HG03521 (cell line): ENCODE results near the gene HBA2.
"Not testable (repeated sequence)": the region's sequence is repeated elsewhere in the genome, so short reads cannot be mapped to it uniquely, and the experiment has no call there.

Source experiments
- ATAC-seq: cut with Tn5 transposase; IDR thresholded peaks from one replicate; pipeline ENCODE4 v1.9.1; 2021; ENCODE audit warnings: mild to moderate bottlenecking, moderate library complexity; ENCODE audit not compliant: unreplicated experiment

Gene HBA2

GRCh38 chr16:172374-172941 is at the start of gene HBA2:
Gene HBA2, plus strand, starts transcription at chr16:172876. Its CDS starts 37 bp downstream, at chr16:172913.
- not testable (repeated sequence) for ATAC-seq

GRCh38 chr16:123558-124350 is 48.9 kb upstream of the HBA2 start:
- ATAC-seq: not testable (repeated sequence)

- no peak for ATAC-seq
Observed at GRCh38 chr16:125011-125410, 47.7 kb upstream of the HBA2 start.

- ATAC-seq: no peak
Observed at GRCh38 chr16:129075-129474, 43.6 kb upstream of the HBA2 start.

- no peak for ATAC-seq
Observed at GRCh38 chr16:130533-131173, 42.0 kb upstream of the HBA2 start.

GRCh38 chr16:132120-132519 is 40.6 kb upstream of the HBA2 start:
- no peak for ATAC-seq

GRCh38 chr16:133716-134115 is 39.0 kb upstream of the HBA2 start:
- ATAC-seq: no peak

- ATAC-seq: no peak
Observed at GRCh38 chr16:138049-138417, 34.6 kb upstream of the HBA2 start.

GRCh38 chr16:140175-140857 is 32.4 kb upstream of the HBA2 start:
- ATAC-seq: no peak

GRCh38 chr16:142405-142967 is 30.2 kb upstream of the HBA2 start:
- no peak for ATAC-seq

GRCh38 chr16:143047-143446 is 29.6 kb upstream of the HBA2 start:
- ATAC-seq: no peak

GRCh38 chr16:143456-143855 is 29.2 kb upstream of the HBA2 start:
- no peak for ATAC-seq

GRCh38 chr16:144797-145252 is 27.9 kb upstream of the HBA2 start:
- ATAC-seq: no peak

- ATAC-seq: no peak
Observed at GRCh38 chr16:146646-147045, 26.0 kb upstream of the HBA2 start.

- ATAC-seq: no peak
Observed at GRCh38 chr16:149024-149660, 23.5 kb upstream of the HBA2 start.

GRCh38 chr16:152141-153128 is 20.2 kb upstream of the HBA2 start, which contains the start of gene HBZ:
Gene HBZ, plus strand, starts transcription at chr16:152644. Its CDS starts 266 bp downstream, at chr16:152910.
- ATAC-seq: no peak

GRCh38 chr16:153129-153521 is 19.6 kb upstream of the HBA2 start:
- ATAC-seq: not testable (repeated sequence)

GRCh38 chr16:153550-154216 is 19.0 kb upstream of the HBA2 start:
- ATAC-seq: peak; percentile 21
